GM21825 (cell line): ENCODE results near the gene RNPEPL1.

ENCODE experiments used
- ATAC-seq: cut with Tn5 transposase; IDR thresholded peaks from one replicate; pipeline ENCODE4 v1.9.1; 2021; ENCODE audit warnings: mild to moderate bottlenecking, moderate library complexity; ENCODE audit not compliant: unreplicated experiment

Gene RNPEPL1

GRCh38 chr2:240589850-240590525 is 21.7 kb downstream of the RNPEPL1 start:
- no peak for ATAC-seq

GRCh38 chr2:240590681-240591111 is 22.4 kb downstream of the RNPEPL1 start:
- ATAC-seq: no peak

- ATAC-seq: no peak
Observed at GRCh38 chr2:240591226-240591625, 22.9 kb downstream of the RNPEPL1 start.

- ATAC-seq: no peak
Observed at GRCh38 chr2:240591784-240592183, 23.5 kb downstream of the RNPEPL1 start.

GRCh38 chr2:240593026-240593702 is 24.9 kb downstream of the RNPEPL1 start:
- ATAC-seq: no peak

GRCh38 chr2:240593703-240594451 is 25.6 kb downstream of the RNPEPL1 start:
- no peak for ATAC-seq

- no peak for ATAC-seq
Observed at GRCh38 chr2:240594511-240595380, 26.5 kb downstream of the RNPEPL1 start.

- ATAC-seq: no peak
Observed at GRCh38 chr2:240595381-240596079, 27.2 kb downstream of the RNPEPL1 start.

- no peak for ATAC-seq
Observed at GRCh38 chr2:240596080-240596460, 27.8 kb downstream of the RNPEPL1 start.

- ATAC-seq: no peak
Observed at GRCh38 chr2:240596491-240596931, 28.2 kb downstream of the RNPEPL1 start.

- ATAC-seq: no peak
Observed at GRCh38 chr2:240597054-240597418, 28.8 kb downstream of the RNPEPL1 start.

- ATAC-seq: no peak
Observed at GRCh38 chr2:240597419-240598181, 29.3 kb downstream of the RNPEPL1 start.

- ATAC-seq: no peak
Observed at GRCh38 chr2:240598311-240598911, 30.1 kb downstream of the RNPEPL1 start.

- no peak for ATAC-seq
Observed at GRCh38 chr2:240599141-240599583, 30.9 kb downstream of the RNPEPL1 start.

GRCh38 chr2:240600451-240600961 is 32.2 kb downstream of the RNPEPL1 start:
- ATAC-seq: no peak

GRCh38 chr2:240601061-240601830 is 33.0 kb downstream of the RNPEPL1 start:
- no peak for ATAC-seq

GRCh38 chr2:240601831-240602160 is 33.5 kb downstream of the RNPEPL1 start:
- no peak for ATAC-seq
